H1 (cell line): ENCODE results near the gene KIF25. TPM values are rescaled to one million over a fixed set of nuclear protein-coding genes. Genes with fewer than 3 reads are reported as not detected.

Experiments used
- CTCF ChIA-PET: fragments of 300-600 bp; sonication (Branson Sonifier 250); formaldehyde crosslinking; loops from one replicate; lab custom pipeline; 2021; ENCODE audit not compliant: partially characterized antibody; lab: Charles Lee
- POLR2A ChIA-PET: fragments of 300-600 bp; sonication (Branson Sonifier 250); formaldehyde crosslinking; loops from one replicate; lab custom pipeline; 2021; ENCODE audit warnings: inconsistent platforms; ENCODE audit not compliant: partially characterized antibody; lab: Charles Lee
- DNase-seq, 2 experiments: peaks; one replicate each; pipeline versions ENCODE4 v3.0.0 to v3.0.0-alpha.2; 2010 to 2022; ENCODE audit warnings: low spot score in 2 of 2, low read depth in 1 of 2, mixed read lengths in 1 of 2
- FAIRE-seq: peaks from 2 replicates; lab custom pipeline; 2011; peaks lifted over from hg19 to GRCh38; lab: Jason Lieb, UNC
- H2AFZ ChIP-seq: 2 replicates; pipeline ENCODE4 v1.8.1; 2012; ENCODE audit warnings: low read length, inconsistent platforms
- H2AK5ac ChIP-seq: 2 replicates; pipeline ENCODE4 v1.6.1; 2013; ENCODE audit warnings: low read depth, low read length
- H2BK120ac ChIP-seq: replicated peaks from 2 replicates; pipeline ENCODE3; 2013; ENCODE audit warnings: low read depth, low read length, inconsistent platforms
- H2BK12ac ChIP-seq: 2 replicates; pipeline ENCODE4 v1.6.1; 2013; ENCODE audit warnings: low read depth, low read length
- H2BK15ac ChIP-seq: 2 replicates; pipeline ENCODE4 v1.6.1; 2013; ENCODE audit warnings: low read length
- H2BK20ac ChIP-seq: 2 replicates; pipeline ENCODE4 v1.6.1; 2013; ENCODE audit warnings: low read length
- H2BK5ac ChIP-seq: 2 replicates; pipeline ENCODE4 v1.6.1; 2013; ENCODE audit warnings: low read depth, low read length
- H3K14ac ChIP-seq: 2 replicates; pipeline ENCODE4 v1.6.1; 2013; ENCODE audit warnings: inconsistent platforms; ENCODE audit not compliant: insufficient read length
- H3K18ac ChIP-seq: 2 replicates; pipeline ENCODE4 v1.6.1; 2013; ENCODE audit warnings: low read length; ENCODE audit errors: extremely low read depth
- H3K23ac ChIP-seq: 2 replicates; pipeline ENCODE4 v1.6.1; 2013; ENCODE audit warnings: inconsistent platforms; ENCODE audit not compliant: insufficient read length
- H3K23me2 ChIP-seq: 2 replicates; pipeline ENCODE4 v1.6.1; 2013; ENCODE audit warnings: low read depth, low read length
- H3K27ac ChIP-seq: 2 replicates; pipeline ENCODE4 v1.6.1; 2011; ENCODE audit warnings: low read depth, low read length, inconsistent platforms
- H3K27me3 ChIP-seq, 4 experiments: replicated peaks in 1 of 4; 1 replicate in 1 of 4; 2 replicates in 3 of 4; pipeline versions ENCODE4 v1.6.1 to v1.8.1; 2011 to 2013; ENCODE audit warnings: low read length in 3 of 4, mild to moderate bottlenecking in 3 of 4, inconsistent platforms in 2 of 4, mixed read lengths in 2 of 4, moderate library complexity in 1 of 4; ENCODE audit not compliant: control insufficient read depth in 3 of 4, insufficient read depth in 3 of 4; ENCODE audit errors: extremely low read depth in 1 of 4
- H3K36me3 ChIP-seq, 4 experiments: 2 replicates each; pipeline versions ENCODE4 v1.6.1 to v1.8.1; 2011 to 2013; ENCODE audit warnings: mild to moderate bottlenecking in 4 of 4, low read length in 3 of 4, moderate library complexity in 2 of 4, control low read depth in 1 of 4, inconsistent platforms in 1 of 4; ENCODE audit not compliant: insufficient read depth in 4 of 4, control insufficient read depth in 2 of 4
- H3K4ac ChIP-seq: replicated peaks from 2 replicates; pipeline ENCODE3; 2013; ENCODE audit warnings: low read length, low read depth, mixed read lengths, inconsistent platforms; ENCODE audit not compliant: insufficient read length
- H3K4me1 ChIP-seq, 4 experiments: replicated peaks in 1 of 4; 1 replicate in 1 of 4; 2 replicates in 3 of 4; pipeline versions ENCODE4 v1.6.1 to v1.8.1; 2011 to 2013; ENCODE audit warnings: low read length in 3 of 4, inconsistent platforms in 2 of 4, mixed read lengths in 1 of 4; ENCODE audit not compliant: insufficient read depth in 4 of 4, control insufficient read depth in 3 of 4
- H3K4me2 ChIP-seq, 2 experiments: 2 replicates each; pipeline versions ENCODE4 v1.6.1 to v1.8.1; 2011 to 2013; ENCODE audit warnings: low read depth in 2 of 2, low read length in 2 of 2, control low read depth in 1 of 2, inconsistent platforms in 1 of 2, mild to moderate bottlenecking in 1 of 2; ENCODE audit not compliant: insufficient read depth in 1 of 2
- H3K4me3 ChIP-seq, 4 experiments: fragments of 200-600, 300-600 bp in 1 of 4; sonication (generic), shearing (Covaris generic), sonication (Bioruptor Twin) in 1 of 4; 2 replicates each; pipeline versions ENCODE4 v1.5.1 to v1.8.1; 2011 to 2016; ENCODE audit warnings: low read length in 4 of 4, low read depth in 3 of 4, control low read depth in 2 of 4, inconsistent platforms in 2 of 4, mild to moderate bottlenecking in 2 of 4, mixed read lengths in 1 of 4, moderate library complexity in 1 of 4; ENCODE audit not compliant: insufficient read depth in 2 of 4; ENCODE audit errors: extremely low read depth in 1 of 4
- H3K56ac ChIP-seq: replicated peaks from 2 replicates; pipeline ENCODE3; 2013; ENCODE audit warnings: low read depth, mild to moderate bottlenecking, mixed read lengths, low read length, inconsistent platforms; ENCODE audit not compliant: insufficient read length
- H3K79me1 ChIP-seq: 2 replicates; pipeline ENCODE4 v1.6.1; 2013; ENCODE audit warnings: low read depth, low read length, control low read depth
- H3K79me2 ChIP-seq, 2 experiments: 2 replicates each; pipeline versions ENCODE4 v1.6.1 to v1.8.1; 2012 to 2013; ENCODE audit warnings: low read length in 2 of 2, mild to moderate bottlenecking in 2 of 2, inconsistent platforms in 1 of 2; ENCODE audit not compliant: insufficient read depth in 2 of 2, control insufficient read depth in 1 of 2
- H3K9ac ChIP-seq, 4 experiments: replicated peaks in 1 of 4; 1 replicate in 1 of 4; 2 replicates in 3 of 4; pipeline versions ENCODE4 v1.6.1 to v1.8.1; 2011 to 2013; ENCODE audit warnings: low read depth in 3 of 4, low read length in 3 of 4, control low read depth in 2 of 4, mild to moderate bottlenecking in 2 of 4, moderate library complexity in 2 of 4, inconsistent platforms in 1 of 4; ENCODE audit errors: extremely low read depth in 1 of 4
- H3K9me3 ChIP-seq, 2 experiments: 2 replicates each; pipeline versions ENCODE4 v1.6.1 to v1.8.1; 2012 to 2013; ENCODE audit warnings: mild to moderate bottlenecking in 2 of 2, moderate library complexity in 2 of 2, control low read depth in 1 of 2, inconsistent platforms in 1 of 2, low read depth in 1 of 2, low read length in 1 of 2, mixed read lengths in 1 of 2; ENCODE audit not compliant: insufficient read depth in 2 of 2
- H4K20me1 ChIP-seq, 2 experiments: replicated peaks in 1 of 2; 2 replicates each; pipeline versions ENCODE3 to v1.8.1; 2011 to 2013; ENCODE audit warnings: inconsistent platforms in 2 of 2, low read length in 2 of 2, mild to moderate bottlenecking in 1 of 2; ENCODE audit not compliant: insufficient read depth in 2 of 2, control insufficient read depth in 1 of 2
- H4K5ac ChIP-seq: 2 replicates; pipeline ENCODE4 v1.6.1; 2013; ENCODE audit warnings: low read length, low read depth, mixed read lengths, inconsistent platforms; ENCODE audit not compliant: insufficient read length
- H4K8ac ChIP-seq: 2 replicates; pipeline ENCODE4 v1.8.0; 2013; ENCODE audit warnings: mild to moderate bottlenecking, moderate library complexity, low read length, inconsistent platforms; ENCODE audit not compliant: insufficient read depth; ENCODE audit errors: extremely low read depth
- H4K91ac ChIP-seq: replicated peaks from 2 replicates; pipeline ENCODE3; 2013; ENCODE audit warnings: low read length, mixed read lengths, inconsistent platforms; ENCODE audit not compliant: insufficient read length
- ASH2L ChIP-seq: fragments of 200-600, 300-600 bp; sonication (generic); IDR thresholded peaks from one replicate; pipeline ENCODE4 v1.7.1; 2017; ENCODE audit warnings: low read length
- SIX5 ChIP-seq: IDR thresholded peaks from 2 replicates; pipeline ENCODE4 v1.6.1; 2011; ENCODE audit warnings: mild to moderate bottlenecking, low read depth, low read length
- TBP ChIP-seq: IDR thresholded peaks from 2 replicates; pipeline ENCODE4 v1.6.1; 2011; ENCODE audit warnings: low read depth, low read length, improper control_type of control experiment
- USF2 ChIP-seq: IDR thresholded peaks from 2 replicates; pipeline ENCODE4 v1.6.1; 2011; ENCODE audit warnings: low read length, improper control_type of control experiment
- WGBS, 2 experiments: shearing (Covaris generic) in 1 of 2; methylation state at CpG; one replicate each; pipeline versions ENCODE4 v1.1.6 to v1.1.7; 2013 to 2015; ENCODE audit warnings: low lambda C conversion rate in 2 of 2, mixed read lengths in 2 of 2, inconsistent platforms in 1 of 2, low coverage in 1 of 2, missing lambda C conversion rate in 1 of 2; ENCODE audit not compliant: insufficient replicate concordance in 2 of 2, insufficient coverage in 1 of 2, insufficient read length in 1 of 2; ENCODE audit errors: extremely low coverage in 1 of 2, missing lambda C conversion rate in 1 of 2; 5-methylcytosine and 5-hydroxymethylcytosine counted together
- polyA plus RNA-seq, 7 experiments: library from polyadenylated mRNA; depleted of rRNA in 3 of 7; stranded (reverse) in 5 of 7; unstranded in 2 of 7; fragments of >200 nt in 5 of 7; fragments of 200-250 nt in 2 of 7; gene quantifications; 1 replicate in 5 of 7; 2 replicates in 1 of 7; 4 replicates in 1 of 7; pipeline versions ENCODE4 v1.2.1 to v1.2.3, GENCODE V29; 2011 to 2013; ENCODE audit warnings: missing spikeins in 2 of 7, mixed read lengths in 2 of 7
- total RNA-seq: library from RNA; stranded (reverse); fragmentation: NEBNext Ultra II Directional; extraction: Animal tissue kit (Norgen Biotek cat#: 25700); gene quantifications from 2 replicates; pipeline ENCODE4 v1.2.1, GENCODE V29; 2021

The KIF25 gene
- total and polyA plus RNA-seq, 2 of the 8 experiments (the other 6 are each of a cell fraction or from before 2014, with no cell fraction given) = 1.5 to 2.0 TPM

GRCh38 chr6:168054765-168055560 lies 57.5 kb downstream of the KIF25 start:
- H2BK120ac ChIP-seq = no peak overlapping the region
- H4K8ac ChIP-seq = no peak overlapping the region; the same call in 1 of the 2 replicates
- no peak overlapping the region for H3K4me3 ChIP-seq
- no peak overlapping the region for H2BK15ac ChIP-seq
- H3K23me2 ChIP-seq = no peaks in the 10 kb centered on the region
- TF ChIP-seq SIX5 = no peak
- TF ChIP-seq TBP = no peak
- TF ChIP-seq USF2 = no peak
- no peak for TF ChIP-seq ASH2L
- no peak overlapping the region for H4K91ac ChIP-seq
- 0 out of 2 replicates have a peak overlapping the region, but pooled peaks have one; percentile 34 for H2BK20ac ChIP-seq
- H3K9me3 ChIP-seq = no peaks in the 10 kb centered on the region
- 91% methylated on average over 15 of the region's 18 CpGs; no CpG with 5 or more reads in 1 of the 2 experiments for WGBS, 2 experiments
- H3K18ac ChIP-seq = no peak overlapping the region; the same call in 1 of the 2 replicates
- H3K14ac ChIP-seq = no peak overlapping the region
- H3K79me2 ChIP-seq = no peaks in the 10 kb centered on the region
- H2AFZ ChIP-seq = no peak overlapping the region
- FAIRE-seq (no peak), DNase-seq (no peak)
- H3K27me3 ChIP-seq = no peaks in the 10 kb centered on the region; a peak in 1 of 7 replicates
- no peak overlapping the region for H3K9ac ChIP-seq
- H3K36me3 ChIP-seq = no peaks in the 10 kb centered on the region; a peak in 1 of 8 replicates
- no peak overlapping the region for H3K23ac ChIP-seq
- POLR2A ChIA-PET = no interaction called here
- H3K27ac ChIP-seq = no peak overlapping the region
- H3K56ac ChIP-seq = no peak overlapping the region
- peak overlapping the region; percentile 83; the same call in 1 of the 2 replicates for H2AK5ac ChIP-seq
- H3K4ac ChIP-seq = no peak overlapping the region
- H3K4me1 ChIP-seq = no peaks in the 10 kb centered on the region; a peak in 3 of 7 replicates
- CTCF ChIA-PET = interaction anchor here (1.4 kb wide), 1 partner anchor 10 kb away, joined by 4 read pairs; no protein-coding TSS in a partner anchor
- no peak overlapping the region for H2BK12ac ChIP-seq
- no peaks in the 10 kb centered on the region for H3K79me1 ChIP-seq
- no peak overlapping the region for H3K4me2 ChIP-seq
- no peak overlapping the region for H2BK5ac ChIP-seq
- no peaks in the 10 kb centered on the region for H4K20me1 ChIP-seq
- no peak overlapping the region for H4K5ac ChIP-seq
